ENCODE measurements around the gene FXYD6.

Gene FXYD6

GRCh38 chr11:117825538-117826189 lies 50.8 kb downstream of the FXYD6 start:
- Histone ChIP-seq H3K4me3 (replicated peaks; ENCODE audit: insufficient read depth, low read length) (no peak overlapping the region), H3K27me3 (ENCODE audit: insufficient read depth, poor library complexity, severe bottlenecking) (no peaks in the 10 kb centered on the region), H3K27ac (replicated peaks) (no peak overlapping the region)
- TF ChIP-seq, protein P1, sequence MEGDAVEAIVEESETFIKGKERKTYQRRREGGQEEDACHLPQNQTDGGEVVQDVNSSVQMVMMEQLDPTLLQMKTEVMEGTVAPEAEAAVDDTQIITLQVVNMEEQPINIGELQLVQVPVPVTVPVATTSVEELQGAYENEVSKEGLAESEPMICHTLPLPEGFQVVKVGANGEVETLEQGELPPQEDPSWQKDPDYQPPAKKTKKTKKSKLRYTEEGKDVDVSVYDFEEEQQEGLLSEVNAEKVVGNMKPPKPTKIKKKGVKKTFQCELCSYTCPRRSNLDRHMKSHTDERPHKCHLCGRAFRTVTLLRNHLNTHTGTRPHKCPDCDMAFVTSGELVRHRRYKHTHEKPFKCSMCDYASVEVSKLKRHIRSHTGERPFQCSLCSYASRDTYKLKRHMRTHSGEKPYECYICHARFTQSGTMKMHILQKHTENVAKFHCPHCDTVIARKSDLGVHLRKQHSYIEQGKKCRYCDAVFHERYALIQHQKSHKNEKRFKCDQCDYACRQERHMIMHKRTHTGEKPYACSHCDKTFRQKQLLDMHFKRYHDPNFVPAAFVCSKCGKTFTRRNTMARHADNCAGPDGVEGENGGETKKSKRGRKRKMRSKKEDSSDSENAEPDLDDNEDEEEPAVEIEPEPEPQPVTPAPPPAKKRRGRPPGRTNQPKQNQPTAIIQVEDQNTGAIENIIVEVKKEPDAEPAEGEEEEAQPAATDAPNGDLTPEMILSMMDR (IDR thresholded peaks at IDR 0.05; ENCODE audit: insufficient read depth, low read length): no peak
- TF ChIP-seq GABPA (IDR thresholded peaks at IDR 0.05; ENCODE audit: low read depth) (no peak), SPI1 (IDR thresholded peaks at IDR 0.05; ENCODE audit: borderline replicate concordance, low read depth) (no peak), POLR2AphosphoS5 (IDR thresholded peaks at IDR 0.05; ENCODE audit: low read depth) (no peak), REST (IDR thresholded peaks at IDR 0.05; ENCODE audit: insufficient replicate concordance, low read depth) (no peak)
- DNase-seq (ENCODE audit: low read depth in 1 of 2, low spot score in 1 of 2): no peak

- Histone ChIP-seq H3K4me3 (replicated peaks; ENCODE audit: insufficient read depth, low read length) (no peak within 1 kb of the TSS), H3K27ac (replicated peaks) (no peak within 1 kb of the TSS), H3K27me3 (ENCODE audit: insufficient read depth, poor library complexity, severe bottlenecking) (no peaks in the 10 kb centered on the region)
- DNase-seq (ENCODE audit: low read depth in 1 of 2, low spot score in 1 of 2): no peak
- TF ChIP-seq GABPA (IDR thresholded peaks at IDR 0.05; ENCODE audit: low read depth) (no peak), POLR2AphosphoS5 (IDR thresholded peaks at IDR 0.05; ENCODE audit: low read depth) (no peak), SPI1 (IDR thresholded peaks at IDR 0.05; ENCODE audit: borderline replicate concordance, low read depth) (peak; percentile 45; the same call in 1 of the 2 replicates), REST (IDR thresholded peaks at IDR 0.05; ENCODE audit: insufficient replicate concordance, low read depth) (no peak)
- TF ChIP-seq, protein P1 (IDR thresholded peaks at IDR 0.05; ENCODE audit: insufficient read depth, low read length): no peak
Measured at GRCh38 chr11:117824571-117825537, 51.6 kb downstream of the FXYD6 start, which contains the start of gene FXYD2. TSS of gene FXYD2 (minus strand) at chr11:117824744. CDS start at chr11:117824678, 66 bp downstream.

GRCh38 chr11:117823946-117824420 lies 52.5 kb downstream of the FXYD6 start:
- TF ChIP-seq REST (IDR thresholded peaks at IDR 0.05; ENCODE audit: insufficient replicate concordance, low read depth): no peak
- TF ChIP-seq, protein P1 (IDR thresholded peaks at IDR 0.05; ENCODE audit: insufficient read depth, low read length): no peak
- no peak for TF ChIP-seq GABPA (IDR thresholded peaks at IDR 0.05; ENCODE audit: low read depth)
- TF ChIP-seq SPI1 (IDR thresholded peaks at IDR 0.05; ENCODE audit: borderline replicate concordance, low read depth): no peak
- no peak for TF ChIP-seq POLR2AphosphoS5 (IDR thresholded peaks at IDR 0.05; ENCODE audit: low read depth)
- no peak for DNase-seq (ENCODE audit: low read depth in 1 of 2, low spot score in 1 of 2)

More at GRCh38 chr11:117823946-117824420, 52.5 kb downstream of the FXYD6 start:
- Histone ChIP-seq H3K27me3 (ENCODE audit: insufficient read depth, poor library complexity, severe bottlenecking) (no peaks in the 10 kb centered on the region), H3K27ac (replicated peaks) (no peak overlapping the region), H3K4me3 (replicated peaks; ENCODE audit: insufficient read depth, low read length) (no peak overlapping the region)
